WERI-Rb-1 (cell line): ENCODE results near the gene PRM2.

Experiments
- DNase-seq: peaks from one replicate; pipeline ENCODE4 v3.0.0-alpha.2; 2020
- H3K27ac ChIP-seq: fragments of 250-450 bp; sonication (Bioruptor Pico); 2 replicates; pipeline ENCODE4 v1.5.1; 2020; ENCODE audit warnings: mild to moderate bottlenecking, moderate library complexity
- H3K27me3 ChIP-seq: fragments of 250-450 bp; sonication (Bioruptor Pico); 2 replicates; pipeline ENCODE4 v1.5.1; 2021; ENCODE audit warnings: mild to moderate bottlenecking, low read depth, moderate library complexity; ENCODE audit not compliant: insufficient read depth, severe bottlenecking
- H3K36me3 ChIP-seq: fragments of 250-450 bp; sonication (Bioruptor Pico); 2 replicates; pipeline ENCODE4 v1.5.1; 2020; ENCODE audit warnings: mild to moderate bottlenecking, moderate library complexity
- H3K4me3 ChIP-seq: 2 replicates; pipeline ENCODE4 v1.5.1; 2011; ENCODE audit warnings: low read depth, mild to moderate bottlenecking, control low read depth, low read length
- H3K9me3 ChIP-seq: fragments of 250-450 bp; sonication (Bioruptor Pico); 2 replicates; pipeline ENCODE4 v1.5.1; 2021; ENCODE audit warnings: mild to moderate bottlenecking, moderate library complexity; ENCODE audit not compliant: severe bottlenecking
- CTCF ChIP-seq: IDR thresholded peaks from 2 replicates; pipeline ENCODE4 v1.5.1; 2011; ENCODE audit warnings: low read depth, mild to moderate bottlenecking, control low read depth, inconsistent platforms, low read length

Gene PRM2

DNA sequence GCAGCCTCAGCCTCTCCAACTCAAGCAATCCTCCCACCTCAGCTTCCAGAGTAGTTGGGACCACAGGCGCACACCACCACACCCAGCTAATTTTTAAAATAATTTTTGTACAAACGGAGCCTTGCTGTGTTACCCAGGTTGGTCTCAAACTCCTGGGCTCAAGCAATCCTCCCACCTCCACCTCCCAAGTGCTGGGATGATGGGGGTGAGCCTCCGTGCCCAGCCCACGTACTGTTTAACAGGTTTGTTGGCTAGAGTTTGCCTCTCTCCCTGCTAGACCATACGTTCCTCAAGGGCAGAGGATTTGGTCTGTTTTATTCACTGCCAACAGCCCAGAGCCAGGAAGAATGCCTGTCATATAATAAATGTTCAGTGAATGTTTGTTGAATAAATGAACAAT is 46.8 kb downstream of the PRM2 start:
- TF ChIP-seq CTCF = no peak
- H3K36me3 ChIP-seq = no peaks in the 10 kb centered on the region
- no peaks in the 10 kb centered on the region for H3K9me3 ChIP-seq
- no peak for DNase-seq
- no peaks in the 10 kb centered on the region for H3K27me3 ChIP-seq
- no peak overlapping the region for H3K4me3 ChIP-seq
- H3K27ac ChIP-seq = no peak overlapping the region

DNA sequence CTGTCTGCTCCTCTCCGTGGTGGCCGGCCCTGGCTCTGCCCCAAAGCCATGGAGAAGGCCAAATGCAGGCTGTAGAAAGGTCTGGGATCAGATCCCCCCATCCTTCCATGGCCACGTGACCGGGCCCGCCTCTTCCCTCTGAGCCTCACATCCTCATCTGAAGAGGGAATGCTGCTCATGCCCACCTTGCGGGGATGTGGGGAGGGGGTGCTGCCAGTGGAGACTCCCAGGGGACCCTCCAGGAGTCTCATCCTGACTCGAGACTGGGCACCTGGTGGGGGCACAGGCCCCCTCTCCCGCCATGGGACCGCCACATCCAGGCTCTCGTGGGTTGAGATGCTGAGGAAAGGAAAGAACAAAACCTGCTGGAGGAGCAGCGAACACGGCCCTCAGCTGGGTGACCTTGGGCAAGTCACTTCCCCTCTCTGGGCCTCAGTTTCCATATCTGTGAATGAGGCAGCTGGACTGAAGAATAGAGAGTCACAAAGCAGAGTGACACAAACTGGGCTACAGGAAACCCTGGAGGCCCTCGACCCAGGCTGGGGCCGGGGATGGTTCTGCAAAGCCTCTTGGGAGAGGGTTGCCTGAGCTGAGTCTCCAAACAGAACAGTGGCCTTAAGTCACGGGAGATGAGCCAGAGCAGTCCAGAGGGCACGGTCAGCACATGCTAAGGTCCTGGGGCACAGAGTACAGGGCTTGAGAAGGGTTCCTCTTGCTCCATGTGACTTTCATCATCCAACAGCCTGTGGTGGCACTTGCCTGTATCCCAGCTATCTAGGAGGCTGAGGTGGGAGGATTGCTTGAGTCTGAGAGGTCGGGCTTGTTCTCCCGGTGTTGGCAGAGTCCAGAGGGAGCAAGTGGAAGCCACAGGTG is 50.4 kb downstream of the PRM2 start:
- no peak for TF ChIP-seq CTCF
- no peak overlapping the region for H3K4me3 ChIP-seq
- H3K27ac ChIP-seq = no peak overlapping the region
- H3K27me3 ChIP-seq = no peaks in the 10 kb centered on the region
- H3K9me3 ChIP-seq = no peaks in the 10 kb centered on the region
- no peaks in the 10 kb centered on the region for H3K36me3 ChIP-seq
- DNase-seq = no peak
